Measurements from ENCODE around the gene EPN1. TPM values are rescaled to one million over a fixed set of nuclear protein-coding genes. Genes with fewer than 3 reads are reported as not detected.

The EPN1 gene
- total RNA-seq, 1 experiment from 2014 or later, result 197 TPM

DNA sequence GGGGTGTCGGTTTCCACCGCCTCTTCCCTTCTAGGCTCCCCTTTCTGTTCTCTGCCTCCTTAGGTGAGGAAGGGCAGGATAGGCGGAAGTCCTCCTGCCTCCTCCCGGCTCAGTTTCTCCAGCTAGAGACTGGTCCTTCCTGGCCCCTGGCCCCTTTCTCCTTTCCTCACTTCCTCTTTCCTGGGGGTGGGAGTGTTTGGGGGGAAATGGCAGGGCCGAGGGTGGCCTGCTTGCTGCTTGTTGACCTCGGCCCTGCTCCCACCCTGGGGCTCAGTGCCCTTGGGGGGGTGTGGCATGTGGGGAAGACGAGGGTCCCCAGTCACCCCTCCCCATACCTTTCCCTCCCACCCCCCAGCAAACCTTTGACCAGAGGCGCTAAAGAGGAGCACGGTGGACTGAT, 15.2 kb upstream of the EPN1 start:
- no peak overlapping the region for H3K4me3 ChIP-seq (ENCODE audit: low read depth, low read length)
- TF ChIP-seq, protein P1, sequence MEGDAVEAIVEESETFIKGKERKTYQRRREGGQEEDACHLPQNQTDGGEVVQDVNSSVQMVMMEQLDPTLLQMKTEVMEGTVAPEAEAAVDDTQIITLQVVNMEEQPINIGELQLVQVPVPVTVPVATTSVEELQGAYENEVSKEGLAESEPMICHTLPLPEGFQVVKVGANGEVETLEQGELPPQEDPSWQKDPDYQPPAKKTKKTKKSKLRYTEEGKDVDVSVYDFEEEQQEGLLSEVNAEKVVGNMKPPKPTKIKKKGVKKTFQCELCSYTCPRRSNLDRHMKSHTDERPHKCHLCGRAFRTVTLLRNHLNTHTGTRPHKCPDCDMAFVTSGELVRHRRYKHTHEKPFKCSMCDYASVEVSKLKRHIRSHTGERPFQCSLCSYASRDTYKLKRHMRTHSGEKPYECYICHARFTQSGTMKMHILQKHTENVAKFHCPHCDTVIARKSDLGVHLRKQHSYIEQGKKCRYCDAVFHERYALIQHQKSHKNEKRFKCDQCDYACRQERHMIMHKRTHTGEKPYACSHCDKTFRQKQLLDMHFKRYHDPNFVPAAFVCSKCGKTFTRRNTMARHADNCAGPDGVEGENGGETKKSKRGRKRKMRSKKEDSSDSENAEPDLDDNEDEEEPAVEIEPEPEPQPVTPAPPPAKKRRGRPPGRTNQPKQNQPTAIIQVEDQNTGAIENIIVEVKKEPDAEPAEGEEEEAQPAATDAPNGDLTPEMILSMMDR (IDR thresholded peaks at IDR 0.05; ENCODE audit: insufficient read depth in 1 of 2, low read depth in 1 of 2, low read length in 1 of 2, severe bottlenecking in 1 of 2, unreplicated experiment in 1 of 2), result no peak
- BruUV-seq (replicated peaks), result no TSS peak
- intact Hi-C loops (cut with micrococcal nuclease; ENCODE audit: unreplicated experiment), result loop anchor here (10.0 kb wide), 1 partner anchor 485 kb away; the partner anchor contains the start of gene ZNF444
- Mint-ChIP-seq H3K9me3 (ENCODE audit: unreplicated experiment) (no peaks in the 10 kb centered on the region), H3K4me3 (ENCODE audit: unreplicated experiment) (peak overlapping the region; percentile 45), H3K4me1 (ENCODE audit: low read depth, unreplicated experiment) (peaks cover 28% of the 10 kb centered on the region), H3K27me3 (ENCODE audit: insufficient read depth, unreplicated experiment) (no peaks in the 10 kb centered on the region), H3K36me3 (ENCODE audit: insufficient read depth, unreplicated experiment) (peaks cover 65% of the 10 kb centered on the region), H3K27ac (ENCODE audit: unreplicated experiment) (peak overlapping the region; percentile 62)
- H3K36me3 ChIP-seq (ENCODE audit: control insufficient read depth, insufficient read depth, low read length), result peaks cover 15% of the 10 kb centered on the region
- H3K9me3 ChIP-seq, result no peaks in the 10 kb centered on the region
- POLR2A ChIA-PET, result no interaction called here
- H3K27me3 ChIP-seq (replicated peaks; ENCODE audit: control insufficient read depth, insufficient read depth, low read length), result no peaks in the 10 kb centered on the region
- DNase-seq, result no peak
- peaks cover 6% of the 10 kb centered on the region; the same call in 1 of the 2 replicates for H3K4me1 ChIP-seq
- CTCF ChIA-PET, result interaction anchor here (0.6 kb wide), 1 partner anchor 11 kb away, joined by 4 read pairs; no protein-coding TSS in a partner anchor

DNA sequence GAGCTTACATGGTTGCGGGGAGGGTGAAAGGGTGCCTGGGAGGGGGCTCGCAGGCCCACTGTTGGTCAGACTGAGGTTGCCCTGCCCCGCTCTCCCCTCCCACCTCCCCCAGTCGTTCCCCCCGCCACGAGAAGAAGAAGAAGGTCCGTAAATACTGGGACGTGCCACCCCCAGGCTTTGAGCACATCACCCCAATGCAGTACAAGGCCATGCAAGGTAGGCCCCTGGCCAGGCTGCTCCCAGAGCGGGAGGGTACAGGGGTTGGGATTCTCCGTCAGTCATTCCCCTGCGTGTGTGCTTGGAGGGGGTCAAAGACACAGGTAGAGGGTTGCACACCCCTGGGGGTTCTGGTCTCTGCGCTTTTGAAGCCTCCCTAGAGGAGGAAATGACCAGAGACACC, 14.6 kb upstream of the EPN1 start:
- peak overlapping the region; percentile 62 for H3K27ac Mint-ChIP-seq (ENCODE audit: unreplicated experiment)
- no TSS peak for BruUV-seq (replicated peaks)
- intact Hi-C loops (cut with micrococcal nuclease; ENCODE audit: unreplicated experiment), result no loop called here
- Histone ChIP-seq H3K4me1 (peaks cover 6% of the 10 kb centered on the region; the same call in 1 of the 2 replicates), H3K36me3 (ENCODE audit: control insufficient read depth, insufficient read depth, low read length) (peaks cover 15% of the 10 kb centered on the region), H3K4me3 (ENCODE audit: low read depth, low read length) (no peak overlapping the region), H3K27me3 (replicated peaks; ENCODE audit: control insufficient read depth, insufficient read depth, low read length) (no peaks in the 10 kb centered on the region), H3K9me3 (no peaks in the 10 kb centered on the region)
- H3K9me3 Mint-ChIP-seq (ENCODE audit: unreplicated experiment), result no peaks in the 10 kb centered on the region
- H3K27me3 Mint-ChIP-seq (ENCODE audit: insufficient read depth, unreplicated experiment), result no peaks in the 10 kb centered on the region
- POLR2A ChIA-PET, result no interaction called here
- TF ChIP-seq, protein P1 (IDR thresholded peaks at IDR 0.05; ENCODE audit: insufficient read depth in 1 of 2, low read depth in 1 of 2, low read length in 1 of 2, severe bottlenecking in 1 of 2, unreplicated experiment in 1 of 2), result no peak
- peaks cover 65% of the 10 kb centered on the region for H3K36me3 Mint-ChIP-seq (ENCODE audit: insufficient read depth, unreplicated experiment)
- no peak overlapping the region for H3K4me3 Mint-ChIP-seq (ENCODE audit: unreplicated experiment)
- peaks cover 28% of the 10 kb centered on the region for H3K4me1 Mint-ChIP-seq (ENCODE audit: low read depth, unreplicated experiment)
- CTCF ChIA-PET, result no interaction called here
- DNase-seq, result no peak

DNA sequence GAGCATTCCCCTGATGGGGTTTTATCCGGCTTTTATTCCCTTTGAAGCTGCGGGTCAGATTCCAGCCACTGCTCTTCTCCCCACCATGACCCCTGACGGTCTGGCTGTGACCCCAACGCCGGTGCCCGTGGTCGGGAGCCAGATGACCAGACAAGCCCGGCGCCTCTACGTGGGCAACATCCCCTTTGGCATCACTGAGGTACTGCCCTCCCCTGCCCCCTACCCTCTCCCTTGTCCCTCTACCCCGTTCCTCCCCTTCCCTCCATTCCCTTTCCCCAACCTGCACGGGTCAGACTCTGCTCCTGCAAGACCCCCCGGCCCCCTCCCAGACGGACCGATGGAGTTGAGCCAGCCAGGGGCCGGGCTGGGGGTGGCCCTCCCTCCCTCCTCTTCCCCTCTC, 14.0 kb upstream of the EPN1 start:
- Mint-ChIP-seq H3K9me3 (ENCODE audit: unreplicated experiment) (no peaks in the 10 kb centered on the region), H3K27me3 (ENCODE audit: insufficient read depth, unreplicated experiment) (no peaks in the 10 kb centered on the region), H3K27ac (ENCODE audit: unreplicated experiment) (no peak overlapping the region), H3K4me3 (ENCODE audit: unreplicated experiment) (no peak overlapping the region), H3K36me3 (ENCODE audit: insufficient read depth, unreplicated experiment) (peaks cover 65% of the 10 kb centered on the region), H3K4me1 (ENCODE audit: low read depth, unreplicated experiment) (peaks cover 25% of the 10 kb centered on the region)
- no peaks in the 10 kb centered on the region for H3K9me3 ChIP-seq
- ChIA-PET POLR2A (no interaction called here), CTCF (no interaction called here)
- BruUV-seq (replicated peaks), result no TSS peak
- TF ChIP-seq, protein P1 (IDR thresholded peaks at IDR 0.05; ENCODE audit: insufficient read depth in 1 of 2, low read depth in 1 of 2, low read length in 1 of 2, severe bottlenecking in 1 of 2, unreplicated experiment in 1 of 2), result no peak
- no peak for DNase-seq
- peaks cover 17% of the 10 kb centered on the region for H3K36me3 ChIP-seq (ENCODE audit: control insufficient read depth, insufficient read depth, low read length)
- intact Hi-C loops (cut with micrococcal nuclease; ENCODE audit: unreplicated experiment), result no loop called here
- no peaks in the 10 kb centered on the region for H3K27me3 ChIP-seq (replicated peaks; ENCODE audit: control insufficient read depth, insufficient read depth, low read length)
- no peak overlapping the region for H3K4me3 ChIP-seq (ENCODE audit: low read depth, low read length)
- peaks cover 9% of the 10 kb centered on the region; the same call in 1 of the 2 replicates for H3K4me1 ChIP-seq

Data from Caco-2 (cell line).